IPS-18c (cell line): Measurements from ENCODE around the gene LEMD1.
"Not testable (repeated sequence)": the region's sequence is repeated elsewhere in the genome, so short reads cannot be mapped to it uniquely, and the experiment has no call there.

Source experiments
- H3K4me3 ChIP-seq: 2 replicates; pipeline ENCODE4 v1.7.0; 2013; ENCODE audit warnings: low read depth, mild to moderate bottlenecking, low read length, moderate library complexity; ENCODE audit not compliant: insufficient read depth
- H3K9me3 ChIP-seq: one replicate; pipeline ENCODE4 v1.6.1; 2013; ENCODE audit warnings: mild to moderate bottlenecking, low read length, moderate library complexity; ENCODE audit not compliant: control insufficient read depth, insufficient read depth

The LEMD1 gene

GRCh38 chr1:205373798-205374175 lies 48.1 kb downstream of the LEMD1 start:
- Histone ChIP-seq H3K9me3 (no peaks in the 10 kb centered on the region), H3K4me3 (no peak overlapping the region)

DNA sequence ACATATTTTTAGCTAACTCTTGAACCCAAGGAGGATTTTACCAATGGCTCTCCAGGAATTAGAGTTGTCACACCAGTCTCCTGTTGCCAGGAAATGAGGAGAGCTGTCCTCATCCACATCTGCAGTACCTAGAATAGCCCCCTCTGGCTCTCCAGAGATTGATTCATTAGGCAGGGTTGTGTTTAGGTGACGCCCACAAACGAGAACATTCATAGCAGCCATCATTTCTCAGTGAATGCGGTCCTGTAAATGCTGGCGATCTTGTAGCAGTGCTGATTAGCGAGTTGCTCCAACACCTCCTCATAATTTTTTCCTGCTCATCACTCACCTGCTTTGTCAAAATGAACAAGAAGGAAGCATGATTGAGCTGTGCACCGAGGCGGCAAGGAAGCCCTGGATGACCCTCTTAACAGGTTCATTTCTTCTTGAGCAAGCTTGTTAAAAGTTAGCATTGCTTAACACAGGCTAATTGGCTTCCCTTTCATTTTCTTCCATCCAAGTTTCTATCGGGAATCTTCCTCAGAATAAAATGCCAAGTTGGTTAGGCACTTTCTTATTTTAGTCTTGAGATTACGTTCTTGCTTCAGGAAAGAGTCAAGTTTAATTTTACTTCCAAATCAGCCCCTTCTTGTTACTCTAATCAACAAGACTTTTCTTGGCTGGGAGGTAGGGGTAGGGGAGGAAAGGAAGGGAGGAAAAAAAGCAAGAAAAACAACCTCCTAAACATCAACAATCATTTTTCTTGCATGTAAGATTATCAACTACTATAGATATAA lies 48.6 kb downstream of the LEMD1 start:
- H3K9me3 ChIP-seq: no peaks in the 10 kb centered on the region
- no peak overlapping the region for H3K4me3 ChIP-seq

DNA sequence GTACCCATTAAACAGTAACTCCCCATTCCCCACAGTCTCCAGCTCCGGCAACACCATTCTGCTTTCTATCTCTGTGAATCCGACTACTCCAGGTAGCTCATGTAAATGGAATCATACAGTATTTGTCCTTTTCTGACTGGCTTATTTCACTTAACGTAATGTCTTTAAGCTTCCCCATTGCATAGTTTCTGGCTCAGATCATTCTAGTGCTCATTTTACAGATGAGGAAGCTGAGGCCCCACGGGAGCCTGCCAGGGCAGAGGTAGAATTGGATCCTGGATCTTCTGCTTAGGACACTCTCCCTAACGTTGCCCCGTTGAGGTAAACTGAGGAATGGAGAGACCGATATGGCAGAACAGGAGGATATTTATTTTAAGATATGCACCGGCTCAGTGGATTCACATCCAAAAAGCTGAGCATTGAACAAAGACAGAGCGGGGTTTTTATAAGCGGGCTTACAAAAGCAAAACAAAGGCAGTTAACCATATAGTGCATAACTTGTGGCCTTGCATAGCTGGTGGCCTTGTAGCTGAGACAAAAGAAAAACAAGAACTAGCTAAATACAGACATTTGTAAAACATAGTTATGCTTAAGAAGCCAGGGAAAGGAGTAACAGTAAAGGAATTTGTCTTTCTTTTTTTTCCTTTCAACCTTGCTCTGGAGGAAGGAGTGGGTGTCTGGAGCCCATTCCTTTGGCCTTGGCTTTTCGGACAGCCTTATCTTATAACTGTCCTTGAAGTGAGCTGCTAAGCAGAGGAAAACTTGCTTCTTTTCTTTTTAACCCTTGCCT lies 49.8 kb downstream of the LEMD1 start:
- Histone ChIP-seq H3K4me3 (no peak overlapping the region), H3K9me3 (no peaks in the 10 kb centered on the region)

DNA sequence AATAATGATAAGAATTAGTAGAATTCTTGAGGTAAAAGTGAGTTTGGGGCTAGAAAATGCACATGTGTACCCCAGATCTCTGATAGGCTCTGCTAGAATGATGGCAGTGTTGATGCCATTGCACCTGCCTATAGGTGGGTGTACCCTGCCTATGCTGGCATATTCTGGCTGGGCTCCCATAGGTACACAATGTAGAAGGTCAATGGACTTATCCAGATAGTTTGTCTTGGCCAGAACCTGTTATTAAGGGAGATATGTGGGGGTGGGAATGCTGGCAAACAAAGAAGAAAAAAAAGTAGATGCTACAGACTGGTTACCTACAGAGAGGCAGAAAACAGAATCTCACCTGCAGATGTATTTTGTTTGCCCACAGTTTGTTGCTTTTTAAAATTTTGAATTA lies 51.1 kb downstream of the LEMD1 start:
- Histone ChIP-seq H3K4me3 (no peak overlapping the region), H3K9me3 (no peaks in the 10 kb centered on the region)

DNA sequence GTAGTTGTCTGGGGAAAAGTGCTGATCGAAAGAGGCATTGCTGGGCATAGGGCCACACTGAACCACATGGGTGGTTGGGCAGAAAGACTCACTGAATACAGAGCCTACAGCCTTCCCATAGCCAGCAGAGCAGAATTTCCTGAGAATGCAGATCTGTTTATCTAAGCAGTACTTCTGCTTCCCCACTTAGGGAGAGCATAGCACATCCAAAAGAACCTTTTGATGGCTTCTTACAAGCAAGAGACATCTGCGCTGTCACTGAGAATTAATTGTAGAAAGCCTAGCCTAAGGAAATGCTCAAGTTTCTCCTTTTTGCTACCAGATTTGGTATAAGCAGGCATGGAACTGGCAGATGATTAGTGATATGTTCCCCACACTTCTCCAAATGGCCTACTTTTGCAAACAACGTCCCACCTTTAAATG lies 52.1 kb downstream of the LEMD1 start:
- H3K4me3 ChIP-seq: no peak overlapping the region
- no peaks in the 10 kb centered on the region for H3K9me3 ChIP-seq

GRCh38 chr1:205368478-205368877 lies 53.4 kb downstream of the LEMD1 start:
- no peak overlapping the region for H3K4me3 ChIP-seq
- H3K9me3 ChIP-seq: no peaks in the 10 kb centered on the region

DNA sequence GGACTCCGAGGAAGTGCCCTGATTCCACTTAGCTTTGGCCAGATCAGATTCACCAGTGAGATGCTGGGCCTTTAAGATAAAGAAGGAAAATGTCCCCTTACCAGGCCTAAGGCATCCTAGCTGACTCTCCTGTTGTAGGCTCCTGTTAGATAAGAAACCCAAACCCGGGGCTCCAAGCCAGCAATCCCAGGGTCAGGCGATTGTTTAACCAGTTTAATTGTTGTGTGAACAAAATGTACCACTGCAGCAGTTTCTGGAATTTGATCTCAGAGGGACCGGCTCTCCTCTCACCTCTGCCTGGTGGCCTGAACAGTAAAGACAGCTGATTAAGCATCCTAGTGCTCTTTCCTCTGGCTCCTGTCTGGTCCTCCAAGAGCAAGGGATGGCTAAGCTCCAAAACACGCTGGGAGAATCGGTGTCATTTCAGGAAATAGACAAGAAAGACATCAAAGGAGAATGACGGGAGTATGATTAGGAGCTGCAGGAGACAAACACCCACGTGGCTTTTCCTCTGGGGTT lies 55.9 kb downstream of the LEMD1 start:
- Histone ChIP-seq H3K4me3 (no peak overlapping the region), H3K9me3 (no peaks in the 10 kb centered on the region)

DNA sequence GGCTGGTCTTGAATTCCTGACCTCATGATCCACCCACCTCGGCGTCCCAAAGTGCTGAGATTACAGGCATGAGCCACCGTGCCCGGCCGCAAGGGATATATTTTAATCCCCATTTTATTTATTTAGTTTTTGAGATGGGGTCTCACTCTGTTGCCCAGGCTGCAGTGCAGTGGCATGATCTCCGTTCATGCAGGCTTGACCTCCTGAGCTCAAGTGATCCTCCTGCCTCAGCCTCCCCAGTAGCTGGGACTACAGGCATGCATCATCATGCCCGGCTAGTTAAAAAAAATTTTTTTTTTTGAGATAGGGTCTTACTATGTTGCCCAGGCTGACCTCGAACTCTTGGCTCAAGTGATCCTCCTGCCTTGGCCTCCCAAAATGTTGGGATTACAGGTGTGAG lies 56.8 kb downstream of the LEMD1 start:
- H3K9me3 ChIP-seq, H3K4me3 ChIP-seq: not testable (repeated sequence)

DNA sequence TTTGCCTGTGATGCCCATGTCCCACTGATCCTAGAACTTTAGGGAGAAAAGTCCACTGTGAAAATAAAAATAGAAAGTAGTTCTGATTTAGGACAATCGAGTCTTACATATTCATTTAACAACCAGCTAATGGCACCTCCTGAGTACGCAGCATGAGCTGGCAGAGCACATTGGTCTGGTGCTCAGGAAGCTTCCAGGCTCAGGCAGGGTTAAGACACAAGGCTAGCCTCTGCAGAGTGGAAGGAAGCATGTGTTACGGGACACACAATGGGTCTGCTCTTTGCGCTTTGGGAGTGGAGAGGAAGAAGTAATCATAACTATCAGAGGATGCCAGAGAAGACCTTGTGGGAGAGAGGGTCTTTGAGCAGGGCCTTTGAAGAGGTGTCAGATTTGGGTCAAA lies 61.0 kb downstream of the LEMD1 start:
- H3K4me3 ChIP-seq: no peak overlapping the region
- H3K9me3 ChIP-seq: no peaks in the 10 kb centered on the region

DNA sequence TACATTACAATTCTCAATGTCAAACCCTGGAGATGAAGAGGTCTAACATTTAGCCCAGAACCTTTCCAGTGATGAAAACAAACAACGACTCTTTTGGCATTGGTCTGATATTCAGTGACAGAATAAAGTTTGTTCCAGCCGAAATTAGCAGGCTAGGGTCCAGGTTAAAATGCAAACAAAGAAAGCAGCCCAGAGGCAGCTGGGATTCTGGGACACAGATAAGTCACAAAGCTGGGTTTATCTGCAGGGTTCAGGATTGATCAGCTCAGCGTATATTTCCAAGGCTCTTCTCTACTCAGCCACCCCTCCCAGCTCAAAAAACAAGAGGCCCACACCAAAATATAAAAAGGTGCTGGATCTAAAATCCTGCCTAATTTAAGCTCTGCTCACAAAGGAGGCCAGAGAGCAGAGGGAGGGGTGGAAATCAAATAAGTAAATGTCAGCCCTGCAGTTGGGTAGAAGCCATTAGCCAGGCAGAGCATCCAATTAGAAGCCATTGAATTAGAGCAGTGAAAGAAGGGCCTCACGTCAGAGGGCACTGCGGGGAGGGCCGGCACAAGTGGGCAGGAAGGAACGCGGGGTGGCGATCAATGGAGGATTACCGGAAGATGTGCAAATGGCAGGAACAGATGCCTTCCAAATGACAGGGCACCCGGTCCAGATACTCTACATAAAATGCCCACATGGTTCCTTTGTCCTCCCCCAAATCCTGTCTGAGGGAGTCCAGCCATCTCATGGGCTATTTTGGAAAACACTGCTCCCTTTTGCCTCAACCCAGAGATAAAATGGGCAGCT lies 61.9 kb downstream of the LEMD1 start:
- H3K4me3 ChIP-seq: no peak overlapping the region
- no peaks in the 10 kb centered on the region for H3K9me3 ChIP-seq

DNA sequence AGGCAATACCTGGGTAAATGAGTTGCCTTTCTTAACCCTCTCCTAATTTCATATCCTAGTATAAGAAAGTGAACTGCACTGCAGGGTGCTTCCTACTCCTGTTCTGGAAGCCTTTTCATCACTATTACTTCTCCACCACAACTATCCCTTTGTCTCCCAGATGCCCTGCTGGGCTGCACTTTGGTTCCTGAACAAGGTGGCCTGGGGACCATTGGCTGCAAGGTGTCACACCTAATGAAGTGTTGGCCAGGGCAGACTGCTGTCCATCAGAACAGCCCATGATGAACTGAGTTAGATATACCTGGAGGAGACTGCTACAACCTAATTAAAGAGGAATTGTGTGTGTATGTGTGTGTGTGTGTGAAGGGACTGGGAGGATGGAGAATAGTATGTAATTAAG lies 63.3 kb downstream of the LEMD1 start:
- Histone ChIP-seq H3K4me3 (no peak overlapping the region), H3K9me3 (no peaks in the 10 kb centered on the region)

- Histone ChIP-seq H3K9me3 (no peaks in the 10 kb centered on the region), H3K4me3 (no peak overlapping the region)
Observed at GRCh38 chr1:205357567-205357966, 64.3 kb downstream of the LEMD1 start.

GRCh38 chr1:205356440-205357139 lies 65.3 kb downstream of the LEMD1 start, which contains the start of gene KLHDC8A:
Gene KLHDC8A (minus strand): TSS chr1:205356922. CDS start chr1:205343604, 13,318 bp downstream.
- H3K4me3 ChIP-seq: no peak within 1 kb of the TSS
- no peaks in the 10 kb centered on the region for H3K9me3 ChIP-seq

DNA sequence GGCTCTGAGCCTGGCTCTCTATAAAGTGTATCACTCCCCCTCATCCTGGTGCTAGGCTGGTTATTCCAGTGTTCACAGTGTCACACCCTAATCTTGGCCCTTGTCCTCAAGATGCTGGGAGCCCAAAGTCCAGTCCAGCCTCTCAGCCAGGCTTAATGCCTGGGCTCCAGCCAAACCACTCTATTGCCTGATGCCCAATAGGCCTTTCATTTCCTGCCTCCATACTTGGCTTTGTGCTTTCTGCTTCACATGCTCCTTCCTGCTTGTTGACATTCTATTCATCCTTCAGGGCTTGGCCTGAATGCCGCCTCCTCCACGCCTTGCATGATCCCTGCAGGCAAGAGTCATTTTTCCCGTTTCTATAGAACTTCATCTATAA lies 66.8 kb downstream of the LEMD1 start:
- H3K4me3 ChIP-seq: no peak overlapping the region

GRCh38 chr1:205354259-205355074 lies 67.4 kb downstream of the LEMD1 start:
- Histone ChIP-seq H3K4me3 (no peak overlapping the region), H3K9me3 (no peaks in the 10 kb centered on the region)

More for the DNA sequence above, 66.8 kb downstream of the LEMD1 start:
- no peaks in the 10 kb centered on the region for H3K9me3 ChIP-seq

- Histone ChIP-seq H3K4me3 (no peak overlapping the region), H3K9me3 (no peaks in the 10 kb centered on the region)
Observed at GRCh38 chr1:205353612-205354011, 68.2 kb downstream of the LEMD1 start.
